ENCODE data around the gene PPP1R17.

DNA sequence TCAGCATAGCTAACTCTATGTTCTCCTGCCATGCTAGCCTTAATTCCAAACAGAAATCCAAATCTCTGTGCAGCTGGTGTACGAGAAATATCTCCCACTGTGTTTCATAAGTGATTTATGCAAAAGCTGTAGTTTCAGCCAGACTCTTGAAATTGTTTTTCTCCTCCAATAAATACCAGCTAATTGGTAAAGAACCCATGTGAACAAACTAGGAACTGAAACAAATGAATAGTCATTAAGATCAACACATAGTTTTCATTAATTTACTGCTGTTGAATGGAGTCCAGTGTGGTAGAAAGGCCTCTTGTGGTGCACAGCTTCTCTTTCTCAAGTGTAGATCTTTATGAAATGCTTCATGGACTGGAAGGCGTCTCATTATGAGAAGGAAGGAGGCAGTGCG, 18.4 kb downstream of the PPP1R17 start:
- TF ChIP-seq, protein P1, sequence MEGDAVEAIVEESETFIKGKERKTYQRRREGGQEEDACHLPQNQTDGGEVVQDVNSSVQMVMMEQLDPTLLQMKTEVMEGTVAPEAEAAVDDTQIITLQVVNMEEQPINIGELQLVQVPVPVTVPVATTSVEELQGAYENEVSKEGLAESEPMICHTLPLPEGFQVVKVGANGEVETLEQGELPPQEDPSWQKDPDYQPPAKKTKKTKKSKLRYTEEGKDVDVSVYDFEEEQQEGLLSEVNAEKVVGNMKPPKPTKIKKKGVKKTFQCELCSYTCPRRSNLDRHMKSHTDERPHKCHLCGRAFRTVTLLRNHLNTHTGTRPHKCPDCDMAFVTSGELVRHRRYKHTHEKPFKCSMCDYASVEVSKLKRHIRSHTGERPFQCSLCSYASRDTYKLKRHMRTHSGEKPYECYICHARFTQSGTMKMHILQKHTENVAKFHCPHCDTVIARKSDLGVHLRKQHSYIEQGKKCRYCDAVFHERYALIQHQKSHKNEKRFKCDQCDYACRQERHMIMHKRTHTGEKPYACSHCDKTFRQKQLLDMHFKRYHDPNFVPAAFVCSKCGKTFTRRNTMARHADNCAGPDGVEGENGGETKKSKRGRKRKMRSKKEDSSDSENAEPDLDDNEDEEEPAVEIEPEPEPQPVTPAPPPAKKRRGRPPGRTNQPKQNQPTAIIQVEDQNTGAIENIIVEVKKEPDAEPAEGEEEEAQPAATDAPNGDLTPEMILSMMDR (IDR thresholded peaks at IDR 0.05) = no peak
- TF ChIP-seq POLR2A (IDR thresholded peaks at IDR 0.05) (no peak), POLR2AphosphoS5 (IDR thresholded peaks at IDR 0.05) (no peak)

All from sigmoid colon (tissue), 4 donors.